ENCODE data around the gene ARID1B. TPM values are rescaled to one million over a fixed set of nuclear protein-coding genes. Genes with fewer than 3 reads are reported as not detected.
A peak's percentile ranks its signal among the peaks of the same experiment; 100 is the strongest.

The ARID1B gene
- total and polyA plus RNA-seq, 12 donors, result 13.3 to 85.6 (median 50.9) TPM

- intact Hi-C loops (cut with DNase I), result loop anchor here (10.0 kb wide), 2 partner anchors 153 to 413 kb away; partner anchors contain the start of gene ARID1B (in 1 of the 2)
- peak in 1 of 7 donors; percentile 10 for DNase-seq
- TF ChIP-seq CTCF (IDR thresholded peaks at IDR 0.05) (no peak), POLR2A (IDR thresholded peaks at IDR 0.05) (no peak)
- Histone ChIP-seq H3K27me3 (no peaks in the 10 kb centered on the region), H3K9me3 (replicated peaks in 1 of 3) (no peaks in the 10 kb centered on the region), H3K27ac (no peak overlapping the region), H3K36me3 (replicated peaks in 1 of 2) (peaks cover 0 to 48% of the 10 kb centered on the region in 2 donors), H3K4me3 (no peak overlapping the region), H3K4me1 (replicated peaks in 1 of 2) (peaks cover 9 to 13% of the 10 kb centered on the region in 2 donors)
- 69 to 72% (median 71%) methylated on average over 11 of the region's 11 CpGs for WGBS, 4 donors
These were observed 410.3 kb downstream of the ARID1B start for GRCh38 chr6:157187182-157188083.

GRCh38 chr6:157188213-157188612 is 411.0 kb downstream of the ARID1B start:
- Histone ChIP-seq H3K27me3 (no peaks in the 10 kb centered on the region), H3K9me3 (replicated peaks in 1 of 3) (no peaks in the 10 kb centered on the region), H3K4me3 (no peak overlapping the region), H3K27ac (no peak overlapping the region), H3K4me1 (replicated peaks in 1 of 2) (peaks cover 9 to 13% of the 10 kb centered on the region in 2 donors), H3K36me3 (replicated peaks in 1 of 2) (peaks cover 0 to 48% of the 10 kb centered on the region in 2 donors)
- intact Hi-C loops (cut with DNase I), result loop anchor here (10.0 kb wide), 2 partner anchors 153 to 413 kb away; partner anchors contain the start of gene ARID1B (in 1 of the 2)
- WGBS, 4 donors, result 83 to 89% (median 86%) methylated on average over 7 of the region's 7 CpGs
- no peak for DNase-seq
- no peak for TF ChIP-seq CTCF (IDR thresholded peaks at IDR 0.05)
- no peak for TF ChIP-seq POLR2A (IDR thresholded peaks at IDR 0.05)

GRCh38 chr6:157193443-157193996 is 416.3 kb downstream of the ARID1B start:
- TF ChIP-seq CTCF (IDR thresholded peaks at IDR 0.05) (no peak), POLR2A (IDR thresholded peaks at IDR 0.05) (no peak)
- 95 to 100% (median 98%) methylated on average over 5 of the region's 5 CpGs for WGBS, 4 donors
- Histone ChIP-seq H3K4me1 (replicated peaks in 1 of 2) (peaks cover 0 to 10% of the 10 kb centered on the region in 2 donors), H3K27ac (no peak overlapping the region), H3K4me3 (no peak overlapping the region), H3K36me3 (replicated peaks in 1 of 2) (peaks cover 0 to 52% of the 10 kb centered on the region in 2 donors), H3K27me3 (no peaks in the 10 kb centered on the region), H3K9me3 (replicated peaks in 1 of 3) (no peaks in the 10 kb centered on the region)
- no peak for DNase-seq
- intact Hi-C loops (cut with DNase I), result no loop called here

- TF ChIP-seq CTCF (IDR thresholded peaks at IDR 0.05) (no peak), POLR2A (IDR thresholded peaks at IDR 0.05) (no peak)
- no peak overlapping the region for H3K27ac ChIP-seq
- intact Hi-C loops (cut with DNase I), result no loop called here
- 91 to 100% (median 93%) methylated on average over 2 of the region's 2 CpGs for WGBS, 4 donors
- peaks cover 0 to 14% of the 10 kb centered on the region in 2 donors for H3K4me1 ChIP-seq (replicated peaks in 1 of 2)
- no peak overlapping the region for H3K4me3 ChIP-seq
- H3K36me3 ChIP-seq (replicated peaks in 1 of 2), result peaks cover 0 to 47% of the 10 kb centered on the region in 2 donors
- no peak for DNase-seq
- no peaks in the 10 kb centered on the region for H3K27me3 ChIP-seq
- H3K9me3 ChIP-seq (replicated peaks in 1 of 3), result no peaks in the 10 kb centered on the region
These were observed 416.9 kb downstream of the ARID1B start for GRCh38 chr6:157194110-157194509.

Measured in adrenal gland (tissue), 12 donors.